ENCODE data around the gene WDR90.

WDR90 gene

GRCh38 chr16:630815-631405 lies 18.3 kb upstream of the WDR90 start, which contains the start of gene WFIKKN1:
WFIKKN1 (plus strand) TSS chr16:630985; CDS start chr16:631254, 269 bp downstream.
- Histone ChIP-seq H3K4me3 (no peak within 1 kb of the TSS), H3K27ac (no peak within 1 kb of the TSS), H3K36me3 (peaks cover 14 to 67% (median 46%) of the 10 kb centered on the region in 3 donors), H3K9me3 (no peaks in the 10 kb centered on the region), H3K27me3 (peaks cover 0 to 7% of the 10 kb centered on the region in 2 donors), H3K4me1 (peaks cover 0 to 34% (median 25%) of the 10 kb centered on the region in 4 donors)
- no peak for DNase-seq
- no peak for TF ChIP-seq CTCF (IDR thresholded peaks at IDR 0.05)
- intact Hi-C loops (cut with DNase I; ENCODE audit: low total_unique reads), result loop anchor here (10.0 kb wide), 1 partner anchor 46 kb away; no protein-coding TSS in a partner anchor

GRCh38 chr16:631808-632358 lies 17.3 kb upstream of the WDR90 start:
- intact Hi-C loops (cut with DNase I; ENCODE audit: low total_unique reads), result loop anchor here (10.0 kb wide), 1 partner anchor 47 kb away; no protein-coding TSS in a partner anchor
- DNase-seq, result no peak
- Histone ChIP-seq H3K27me3 (peaks cover 0 to 7% of the 10 kb centered on the region in 2 donors), H3K36me3 (peaks cover 7 to 57% (median 36%) of the 10 kb centered on the region in 3 donors), H3K27ac (no peak overlapping the region), H3K4me1 (peaks cover 0 to 34% (median 25%) of the 10 kb centered on the region in 4 donors), H3K4me3 (no peak overlapping the region), H3K9me3 (no peaks in the 10 kb centered on the region)
- no peak for TF ChIP-seq CTCF (IDR thresholded peaks at IDR 0.05)

GRCh38 chr16:632486-633335 lies 16.5 kb upstream of the WDR90 start:
- intact Hi-C loops (cut with DNase I; ENCODE audit: low total_unique reads), result loop anchor here (10.0 kb wide), 1 partner anchor 48 kb away; no protein-coding TSS in a partner anchor
- Histone ChIP-seq H3K4me3 (no peak overlapping the region), H3K4me1 (peaks cover 0 to 41% (median 30%) of the 10 kb centered on the region in 4 donors), H3K27ac (no peak overlapping the region), H3K9me3 (no peaks in the 10 kb centered on the region), H3K36me3 (peaks cover under 1 to 49% (median 28%) of the 10 kb centered on the region in 3 donors), H3K27me3 (peaks cover 0 to 7% of the 10 kb centered on the region in 2 donors)
- no peak for TF ChIP-seq CTCF (IDR thresholded peaks at IDR 0.05)
- no peak for DNase-seq

DNA sequence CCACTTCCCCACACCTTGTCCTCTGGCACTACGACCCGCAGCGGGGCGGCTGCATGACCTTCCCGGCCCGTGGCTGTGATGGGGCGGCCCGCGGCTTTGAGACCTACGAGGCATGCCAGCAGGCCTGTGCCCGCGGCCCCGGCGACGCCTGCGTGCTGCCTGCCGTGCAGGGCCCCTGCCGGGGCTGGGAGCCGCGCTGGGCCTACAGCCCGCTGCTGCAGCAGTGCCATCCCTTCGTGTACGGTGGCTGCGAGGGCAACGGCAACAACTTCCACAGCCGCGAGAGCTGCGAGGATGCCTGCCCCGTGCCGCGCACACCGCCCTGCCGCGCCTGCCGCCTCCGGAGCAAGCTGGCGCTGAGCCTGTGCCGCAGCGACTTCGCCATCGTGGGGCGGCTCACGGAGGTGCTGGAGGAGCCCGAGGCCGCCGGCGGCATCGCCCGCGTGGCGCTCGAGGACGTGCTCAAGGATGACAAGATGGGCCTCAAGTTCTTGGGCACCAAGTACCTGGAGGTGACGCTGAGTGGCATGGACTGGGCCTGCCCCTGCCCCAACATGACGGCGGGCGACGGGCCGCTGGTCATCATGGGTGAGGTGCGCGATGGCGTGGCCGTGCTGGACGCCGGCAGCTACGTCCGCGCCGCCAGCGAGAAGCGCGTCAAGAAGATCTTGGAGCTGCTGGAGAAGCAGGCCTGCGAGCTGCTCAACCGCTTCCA lies 15.7 kb upstream of the WDR90 start:
- intact Hi-C loops (cut with DNase I; ENCODE audit: low total_unique reads), result loop anchor here (10.0 kb wide), 1 partner anchor 49 kb away; no protein-coding TSS in a partner anchor
- peaks cover 0 to 45% (median 31%) of the 10 kb centered on the region in 4 donors for H3K4me1 ChIP-seq
- H3K36me3 ChIP-seq, result peaks cover 0 to 41% (median 20%) of the 10 kb centered on the region in 3 donors
- no peak overlapping the region for H3K27ac ChIP-seq
- H3K9me3 ChIP-seq, result no peaks in the 10 kb centered on the region
- TF ChIP-seq CTCF (IDR thresholded peaks at IDR 0.05), result no peak
- H3K4me3 ChIP-seq, result no peak overlapping the region
- H3K27me3 ChIP-seq, result peaks cover 0 to 7% of the 10 kb centered on the region in 2 donors
- DNase-seq, result no peak
